ENCODE results near the gene PROC. TPM values are rescaled to one million over a fixed set of nuclear protein-coding genes. Genes with fewer than 3 reads are reported as not detected.

PROC gene
- total RNA-seq, 2 experiments from 2014 or later = not detected

DNA sequence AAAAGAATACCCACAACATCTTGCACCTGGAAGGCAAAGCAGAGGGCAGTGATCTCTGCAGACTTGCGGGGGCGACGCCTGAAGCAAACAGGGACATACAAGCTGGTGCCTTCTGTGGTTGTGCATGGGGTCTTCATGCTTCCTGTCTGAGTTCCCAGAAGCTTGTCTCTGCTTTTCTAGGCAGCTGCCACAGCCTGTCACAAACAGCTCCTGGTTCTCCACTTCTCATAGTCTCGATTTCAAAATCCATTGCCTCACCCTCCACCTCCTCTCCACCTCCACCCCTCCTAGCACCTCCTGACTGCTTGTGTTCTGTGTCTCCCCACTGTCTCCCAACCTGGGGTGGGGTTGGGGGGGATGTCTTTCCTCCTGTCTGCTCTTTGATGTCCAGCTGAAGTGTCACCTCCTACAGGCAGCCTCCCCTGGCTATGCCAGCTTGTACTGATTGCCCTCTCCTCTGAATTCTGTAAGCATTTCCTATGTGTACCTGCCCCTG is 1.7 kb upstream of the PROC start:
- DNase-seq = peak; percentile 29
- H3K27ac Mint-ChIP-seq = peak overlapping the region; percentile 74

DNA sequence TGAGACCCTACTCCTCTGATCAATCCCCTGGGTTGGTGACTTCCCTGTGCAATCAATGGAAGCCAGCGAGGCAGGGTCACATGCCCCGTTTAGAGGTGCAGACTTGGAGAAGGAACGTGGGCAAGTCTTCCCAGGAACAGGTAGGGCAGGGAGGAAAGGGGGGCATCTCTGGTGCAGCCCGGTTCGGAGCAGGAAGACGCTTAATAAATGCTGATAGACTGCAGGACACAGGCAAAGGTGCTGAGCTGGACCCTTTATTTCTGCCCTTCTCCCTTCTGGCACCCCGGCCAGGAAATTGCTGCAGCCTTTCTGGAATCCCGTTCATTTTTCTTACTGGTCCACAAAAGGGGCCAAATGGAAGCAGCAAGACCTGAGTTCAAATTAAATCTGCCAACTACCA is 821 bp upstream of the PROC start:
- Mint-ChIP-seq H3K36me3 (ENCODE audit: low read depth) (no peaks in the 10 kb centered on the region), H3K4me1 (ENCODE audit: low read depth) (peaks cover 17% of the 10 kb centered on the region), H3K27me3 (ENCODE audit: low read depth) (peaks cover 24% of the 10 kb centered on the region), H3K27ac (no peak overlapping the region), H3K4me3 (no peak overlapping the region), H3K9me3 (ENCODE audit: insufficient read depth) (no peaks in the 10 kb centered on the region)
- ChIA-PET POLR2A (interaction anchor here (1.4 to 1.5 kb wide), 2 partner anchors 29 to 31 kb away, joined by 6 to 7 read pairs; no protein-coding TSS in a partner anchor), CTCF (interaction anchor here (2.1 to 2.4 kb wide), 3 partner anchors 15 to 32 kb away, joined by 10 read pairs; no protein-coding TSS in a partner anchor)
- DNase-seq = no peak
- ATAC-seq = no peak

More for the DNA sequence above, 1.7 kb upstream of the PROC start:
- Mint-ChIP-seq H3K4me3 (peak overlapping the region; percentile 75), H3K9me3 (ENCODE audit: insufficient read depth) (no peaks in the 10 kb centered on the region), H3K27me3 (ENCODE audit: low read depth) (peaks cover 20% of the 10 kb centered on the region), H3K4me1 (ENCODE audit: low read depth) (peaks cover 23% of the 10 kb centered on the region), H3K36me3 (ENCODE audit: low read depth) (peaks cover 3% of the 10 kb centered on the region)
- POLR2A ChIA-PET = interaction anchor here (0.6 to 1.5 kb wide), 4 partner anchors 28 to 1004 kb away, joined by 3 to 7 read pairs (median 5); no protein-coding TSS in a partner anchor
- CTCF ChIA-PET = interaction anchor here (0.6 to 2.4 kb wide), 13 partner anchors 8 to 146 kb away, joined by 3 to 10 read pairs (median 4); no protein-coding TSS in a partner anchor
- no peak for ATAC-seq

DNA sequence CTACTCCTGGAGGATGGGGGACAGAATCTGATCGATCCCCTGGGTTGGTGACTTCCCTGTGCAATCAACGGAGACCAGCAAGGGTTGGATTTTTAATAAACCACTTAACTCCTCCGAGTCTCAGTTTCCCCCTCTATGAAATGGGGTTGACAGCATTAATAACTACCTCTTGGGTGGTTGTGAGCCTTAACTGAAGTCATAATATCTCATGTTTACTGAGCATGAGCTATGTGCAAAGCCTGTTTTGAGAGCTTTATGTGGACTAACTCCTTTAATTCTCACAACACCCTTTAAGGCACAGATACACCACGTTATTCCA is 844 bp downstream of the PROC start:
- Mint-ChIP-seq H3K36me3 (ENCODE audit: low read depth) (no peaks in the 10 kb centered on the region), H3K4me3 (no peak overlapping the region), H3K27me3 (ENCODE audit: low read depth) (peaks cover 35% of the 10 kb centered on the region), H3K27ac (no peak overlapping the region), H3K9me3 (ENCODE audit: insufficient read depth) (no peaks in the 10 kb centered on the region), H3K4me1 (ENCODE audit: low read depth) (peaks cover 26% of the 10 kb centered on the region)
- no peak for ATAC-seq
- CTCF ChIA-PET = interaction anchor here (0.6 to 1.3 kb wide), 2 partner anchors 9 to 31 kb away, joined by 3 to 4 read pairs; no protein-coding TSS in a partner anchor
- POLR2A ChIA-PET = interaction anchor here (2.2 kb wide), 1 partner anchor 30 kb away, joined by 7 read pairs; no protein-coding TSS in a partner anchor
- DNase-seq = no peak

DNA sequence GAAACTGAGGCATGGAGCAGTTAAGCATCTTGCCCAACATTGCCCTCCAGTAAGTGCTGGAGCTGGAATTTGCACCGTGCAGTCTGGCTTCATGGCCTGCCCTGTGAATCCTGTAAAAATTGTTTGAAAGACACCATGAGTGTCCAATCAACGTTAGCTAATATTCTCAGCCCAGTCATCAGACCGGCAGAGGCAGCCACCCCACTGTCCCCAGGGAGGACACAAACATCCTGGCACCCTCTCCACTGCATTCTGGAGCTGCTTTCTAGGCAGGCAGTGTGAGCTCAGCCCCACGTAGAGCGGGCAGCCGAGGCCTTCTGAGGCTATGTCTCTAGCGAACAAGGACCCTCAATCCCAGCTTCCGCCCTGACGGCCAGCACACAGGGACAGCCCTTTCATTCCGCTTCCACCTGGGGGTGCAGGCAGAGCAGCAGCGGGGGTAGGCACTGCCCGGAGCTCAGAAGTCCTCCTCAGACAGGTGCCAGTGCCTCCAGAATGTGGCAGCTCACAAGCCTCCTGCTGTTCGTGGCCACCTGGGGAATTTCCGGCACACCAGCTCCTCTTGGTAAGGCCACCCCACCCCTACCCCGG is 1.3 kb downstream of the PROC start:
- ATAC-seq (no peak), DNase-seq (no peak)
- peaks cover 35% of the 10 kb centered on the region for H3K27me3 Mint-ChIP-seq (ENCODE audit: low read depth)
- ChIA-PET CTCF (interaction anchor here (0.6 to 1.3 kb wide), 2 partner anchors 9 to 31 kb away, joined by 3 to 4 read pairs; no protein-coding TSS in a partner anchor), POLR2A (interaction anchor here (2.2 kb wide), 1 partner anchor 31 kb away, joined by 7 read pairs; no protein-coding TSS in a partner anchor)
- no peaks in the 10 kb centered on the region for H3K36me3 Mint-ChIP-seq (ENCODE audit: low read depth)
- H3K4me1 Mint-ChIP-seq (ENCODE audit: low read depth) = peaks cover 26% of the 10 kb centered on the region
- H3K4me3 Mint-ChIP-seq = no peak overlapping the region
- no peak overlapping the region for H3K27ac Mint-ChIP-seq
- H3K9me3 Mint-ChIP-seq (ENCODE audit: insufficient read depth) = no peaks in the 10 kb centered on the region

DNA sequence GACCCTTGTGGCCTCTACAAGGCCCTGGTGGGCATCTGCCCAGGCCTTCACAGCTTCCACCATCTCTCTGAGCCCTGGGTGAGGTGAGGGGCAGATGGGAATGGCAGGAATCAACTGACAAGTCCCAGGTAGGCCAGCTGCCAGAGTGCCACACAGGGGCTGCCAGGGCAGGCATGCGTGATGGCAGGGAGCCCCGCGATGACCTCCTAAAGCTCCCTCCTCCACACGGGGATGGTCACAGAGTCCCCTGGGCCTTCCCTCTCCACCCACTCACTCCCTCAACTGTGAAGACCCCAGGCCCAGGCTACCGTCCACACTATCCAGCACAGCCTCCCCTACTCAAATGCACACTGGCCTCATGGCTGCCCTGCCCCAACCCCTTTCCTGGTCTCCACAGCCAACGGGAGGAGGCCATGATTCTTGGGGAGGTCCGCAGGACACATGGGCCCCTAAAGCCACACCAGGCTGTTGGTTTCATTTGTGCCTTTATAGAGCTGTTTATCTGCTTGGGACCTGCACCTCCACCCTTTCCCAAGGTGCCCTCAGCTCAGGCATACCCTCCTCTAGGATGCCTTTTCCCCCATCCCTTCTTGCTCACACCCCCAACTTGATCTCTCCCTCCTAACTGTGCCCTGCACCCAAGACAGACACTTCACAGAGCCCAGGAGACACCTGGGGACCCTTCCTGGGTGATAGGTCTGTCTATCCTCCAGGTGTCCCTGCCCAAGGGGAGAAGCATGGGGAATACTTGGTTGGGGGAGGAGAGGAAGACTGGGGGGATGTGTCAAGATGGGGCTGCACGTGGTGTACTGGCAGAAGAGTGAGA is 2.0 kb downstream of the PROC start:
- no peak overlapping the region for H3K4me3 Mint-ChIP-seq
- no peak for DNase-seq
- ChIA-PET POLR2A (interaction anchor here (2.2 kb wide), 1 partner anchor 31 kb away, joined by 7 read pairs; no protein-coding TSS in a partner anchor), CTCF (no interaction called here)
- H3K27me3 Mint-ChIP-seq (ENCODE audit: low read depth) = peaks cover 37% of the 10 kb centered on the region
- H3K9me3 Mint-ChIP-seq (ENCODE audit: insufficient read depth) = no peaks in the 10 kb centered on the region
- peaks cover 26% of the 10 kb centered on the region for H3K4me1 Mint-ChIP-seq (ENCODE audit: low read depth)
- ATAC-seq = no peak
- no peak overlapping the region for H3K27ac Mint-ChIP-seq
- H3K36me3 Mint-ChIP-seq (ENCODE audit: low read depth) = no peaks in the 10 kb centered on the region

DNA sequence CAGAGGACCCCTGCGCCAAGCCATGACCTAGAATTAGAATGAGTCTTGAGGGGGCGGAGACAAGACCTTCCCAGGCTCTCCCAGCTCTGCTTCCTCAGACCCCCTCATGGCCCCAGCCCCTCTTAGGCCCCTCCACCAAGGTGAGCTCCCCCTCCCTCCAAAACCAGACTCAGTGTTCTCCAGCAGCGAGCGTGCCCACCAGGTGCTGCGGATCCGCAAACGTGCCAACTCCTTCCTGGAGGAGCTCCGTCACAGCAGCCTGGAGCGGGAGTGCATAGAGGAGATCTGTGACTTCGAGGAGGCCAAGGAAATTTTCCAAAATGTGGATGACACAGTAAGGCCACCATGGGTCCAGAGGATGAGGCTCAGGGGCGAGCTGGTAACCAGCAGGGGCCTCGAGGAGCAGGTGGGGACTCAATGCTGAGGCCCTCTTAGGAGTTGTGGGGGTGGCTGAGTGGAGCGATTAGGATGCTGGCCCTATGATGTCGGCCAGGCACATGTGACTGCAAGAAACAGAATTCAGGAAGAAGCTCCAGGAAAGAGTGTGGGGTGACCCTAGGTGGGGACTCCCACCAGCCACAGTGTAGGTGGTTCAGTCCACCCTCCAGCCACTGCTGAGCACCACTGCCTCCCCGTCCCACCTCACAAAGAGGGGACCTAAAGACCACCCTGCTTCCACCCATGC is 3.0 kb downstream of the PROC start:
- Mint-ChIP-seq H3K27ac (no peak overlapping the region), H3K36me3 (ENCODE audit: low read depth) (no peaks in the 10 kb centered on the region), H3K27me3 (ENCODE audit: low read depth) (peaks cover 37% of the 10 kb centered on the region), H3K9me3 (ENCODE audit: insufficient read depth) (no peaks in the 10 kb centered on the region), H3K4me3 (no peak overlapping the region), H3K4me1 (ENCODE audit: low read depth) (peaks cover 20% of the 10 kb centered on the region)
- ChIA-PET CTCF (no interaction called here), POLR2A (no interaction called here)
- ATAC-seq (no peak), DNase-seq (no peak)

DNA sequence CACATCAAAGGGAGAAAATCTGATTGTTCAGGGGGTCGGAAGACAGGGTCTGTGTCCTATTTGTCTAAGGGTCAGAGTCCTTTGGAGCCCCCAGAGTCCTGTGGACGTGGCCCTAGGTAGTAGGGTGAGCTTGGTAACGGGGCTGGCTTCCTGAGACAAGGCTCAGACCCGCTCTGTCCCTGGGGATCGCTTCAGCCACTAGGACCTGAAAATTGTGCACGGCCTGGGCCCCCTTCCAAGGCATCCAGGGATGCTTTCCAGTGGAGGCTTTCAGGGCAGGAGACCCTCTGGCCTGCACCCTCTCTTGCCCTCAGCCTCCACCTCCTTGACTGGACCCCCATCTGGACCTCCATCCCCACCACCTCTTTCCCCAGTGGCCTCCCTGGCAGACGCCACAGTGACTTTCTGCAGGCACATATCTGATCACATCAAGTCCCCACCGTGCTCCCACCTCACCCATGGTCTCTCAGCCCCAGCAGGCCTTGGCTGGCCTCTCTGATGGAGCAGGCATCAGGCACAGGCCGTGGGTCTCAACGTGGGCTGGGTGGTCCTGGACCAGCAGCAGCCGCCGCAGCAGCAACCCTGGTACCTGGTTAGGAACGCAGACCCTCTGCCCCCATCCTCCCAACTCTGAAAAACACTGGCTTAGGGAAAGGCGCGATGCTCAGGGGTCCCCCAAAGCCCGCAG is 3.8 kb downstream of the PROC start:
- Mint-ChIP-seq H3K27me3 (ENCODE audit: low read depth) (peaks cover 37% of the 10 kb centered on the region), H3K36me3 (ENCODE audit: low read depth) (no peaks in the 10 kb centered on the region), H3K9me3 (ENCODE audit: insufficient read depth) (no peaks in the 10 kb centered on the region), H3K4me3 (peak overlapping the region; percentile 34), H3K27ac (no peak overlapping the region), H3K4me1 (ENCODE audit: low read depth) (peaks cover 13% of the 10 kb centered on the region)
- peak; percentile 18 for DNase-seq
- no peak for ATAC-seq
- POLR2A ChIA-PET = no interaction called here
- CTCF ChIA-PET = no interaction called here

DNA sequence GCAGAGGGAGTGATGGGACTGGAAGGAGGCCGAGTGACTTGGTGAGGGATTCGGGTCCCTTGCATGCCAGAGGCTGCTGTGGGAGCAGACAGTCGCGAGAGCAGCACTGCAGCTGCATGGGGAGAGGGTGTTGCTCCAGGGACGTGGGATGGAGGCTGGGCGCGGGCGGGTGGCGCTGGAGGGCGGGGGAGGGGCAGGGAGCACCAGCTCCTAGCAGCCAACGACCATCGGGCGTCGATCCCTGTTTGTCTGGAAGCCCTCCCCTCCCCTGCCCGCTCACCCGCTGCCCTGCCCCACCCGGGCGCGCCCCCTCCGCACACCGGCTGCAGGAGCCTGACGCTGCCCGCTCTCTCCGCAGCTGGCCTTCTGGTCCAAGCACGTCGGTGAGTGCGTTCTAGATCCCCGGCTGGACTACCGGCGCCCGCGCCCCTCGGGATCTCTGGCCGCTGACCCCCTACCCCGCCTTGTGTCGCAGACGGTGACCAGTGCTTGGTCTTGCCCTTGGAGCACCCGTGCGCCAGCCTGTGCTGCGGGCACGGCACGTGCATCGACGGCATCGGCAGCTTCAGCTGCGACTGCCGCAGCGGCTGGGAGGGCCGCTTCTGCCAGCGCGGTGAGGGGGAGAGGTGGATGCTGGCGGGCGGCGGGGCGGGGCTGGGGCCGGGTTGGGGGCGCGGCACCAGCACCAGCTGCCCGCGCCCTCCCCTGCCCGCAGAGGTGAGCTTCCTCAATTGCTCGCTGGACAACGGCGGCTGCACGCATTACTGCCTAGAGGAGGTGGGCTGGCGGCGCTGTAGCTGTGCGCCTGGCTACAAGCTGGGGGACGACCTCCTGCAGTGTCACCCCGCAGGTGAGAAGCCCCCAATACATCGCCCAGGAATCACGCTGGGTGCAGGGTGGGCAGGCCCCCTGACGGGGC is 4.6 kb downstream of the PROC start:
- ChIA-PET POLR2A (no interaction called here), CTCF (no interaction called here)
- peaks cover 9% of the 10 kb centered on the region for H3K4me1 Mint-ChIP-seq (ENCODE audit: low read depth)
- H3K27me3 Mint-ChIP-seq (ENCODE audit: low read depth) = peaks cover 37% of the 10 kb centered on the region
- H3K27ac Mint-ChIP-seq = no peak overlapping the region
- no peaks in the 10 kb centered on the region for H3K9me3 Mint-ChIP-seq (ENCODE audit: insufficient read depth)
- H3K36me3 Mint-ChIP-seq (ENCODE audit: low read depth) = no peaks in the 10 kb centered on the region
- ATAC-seq (peak; percentile 58), DNase-seq (peak; percentile 33)
- peak overlapping the region; percentile 49 for H3K4me3 Mint-ChIP-seq

DNA sequence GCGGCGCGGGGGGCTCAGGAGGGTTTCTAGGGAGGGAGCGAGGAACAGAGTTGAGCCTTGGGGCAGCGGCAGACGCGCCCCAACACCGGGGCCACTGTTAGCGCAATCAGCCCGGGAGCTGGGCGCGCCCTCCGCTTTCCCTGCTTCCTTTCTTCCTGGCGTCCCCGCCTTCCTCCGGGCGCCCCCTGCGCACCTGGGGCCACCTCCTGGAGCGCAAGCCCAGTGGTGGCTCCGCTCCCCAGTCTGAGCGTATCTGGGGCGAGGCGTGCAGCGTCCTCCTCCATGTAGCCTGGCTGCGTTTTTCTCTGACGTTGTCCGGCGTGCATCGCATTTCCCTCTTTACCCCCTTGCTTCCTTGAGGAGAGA is 5.2 kb downstream of the PROC start:
- ChIA-PET POLR2A (no interaction called here), CTCF (interaction anchor here (0.9 kb wide), 1 partner anchor 13 kb away, joined by 3 read pairs; no protein-coding TSS in a partner anchor)
- peaks cover 34% of the 10 kb centered on the region for H3K27me3 Mint-ChIP-seq (ENCODE audit: low read depth)
- H3K27ac Mint-ChIP-seq = no peak overlapping the region
- H3K36me3 Mint-ChIP-seq (ENCODE audit: low read depth) = no peaks in the 10 kb centered on the region
- peak; percentile 52 for ATAC-seq
- no peaks in the 10 kb centered on the region for H3K9me3 Mint-ChIP-seq (ENCODE audit: insufficient read depth)
- peak overlapping the region; percentile 8 for H3K4me3 Mint-ChIP-seq
- DNase-seq = no peak
- H3K4me1 Mint-ChIP-seq (ENCODE audit: low read depth) = peaks cover 9% of the 10 kb centered on the region

DNA sequence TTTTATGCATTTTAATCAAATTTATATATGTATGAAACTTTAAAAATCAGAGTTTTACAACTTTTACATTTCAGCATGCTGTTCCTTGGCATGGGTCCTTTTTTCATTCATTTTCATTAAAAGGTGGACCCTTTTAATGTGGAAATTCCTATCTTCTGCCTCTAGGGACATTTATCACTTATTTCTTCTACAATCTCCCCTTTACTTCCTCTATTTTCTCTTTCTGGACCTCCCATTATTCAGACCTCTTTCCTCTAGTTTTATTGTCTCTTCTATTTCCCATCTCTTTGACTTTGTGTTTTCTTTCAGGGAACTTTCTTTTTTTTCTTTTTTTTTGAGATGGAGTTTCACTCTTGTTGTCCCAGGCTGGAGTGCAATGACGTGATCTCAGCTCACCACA is 5.7 kb downstream of the PROC start:
- no peaks in the 10 kb centered on the region for H3K9me3 Mint-ChIP-seq (ENCODE audit: insufficient read depth)
- H3K4me3 Mint-ChIP-seq = no peak overlapping the region
- ChIA-PET POLR2A (no interaction called here), CTCF (interaction anchor here (0.9 kb wide), 1 partner anchor 13 kb away, joined by 3 read pairs; no protein-coding TSS in a partner anchor)
- peaks cover 9% of the 10 kb centered on the region for H3K4me1 Mint-ChIP-seq (ENCODE audit: low read depth)
- DNase-seq (no peak), ATAC-seq (no peak)
- peaks cover 34% of the 10 kb centered on the region for H3K27me3 Mint-ChIP-seq (ENCODE audit: low read depth)
- no peak overlapping the region for H3K27ac Mint-ChIP-seq
- H3K36me3 Mint-ChIP-seq (ENCODE audit: low read depth) = no peaks in the 10 kb centered on the region

Measured in activated CD8-positive, alpha-beta T cell treated with anti-CD3 and anti-CD28 coated beads, Interleukin-2, amount 10 ng/mL, durations not matched to agents 7 days and 5 days (primary cell).